ENCODE results near the gene MET.

DNA sequence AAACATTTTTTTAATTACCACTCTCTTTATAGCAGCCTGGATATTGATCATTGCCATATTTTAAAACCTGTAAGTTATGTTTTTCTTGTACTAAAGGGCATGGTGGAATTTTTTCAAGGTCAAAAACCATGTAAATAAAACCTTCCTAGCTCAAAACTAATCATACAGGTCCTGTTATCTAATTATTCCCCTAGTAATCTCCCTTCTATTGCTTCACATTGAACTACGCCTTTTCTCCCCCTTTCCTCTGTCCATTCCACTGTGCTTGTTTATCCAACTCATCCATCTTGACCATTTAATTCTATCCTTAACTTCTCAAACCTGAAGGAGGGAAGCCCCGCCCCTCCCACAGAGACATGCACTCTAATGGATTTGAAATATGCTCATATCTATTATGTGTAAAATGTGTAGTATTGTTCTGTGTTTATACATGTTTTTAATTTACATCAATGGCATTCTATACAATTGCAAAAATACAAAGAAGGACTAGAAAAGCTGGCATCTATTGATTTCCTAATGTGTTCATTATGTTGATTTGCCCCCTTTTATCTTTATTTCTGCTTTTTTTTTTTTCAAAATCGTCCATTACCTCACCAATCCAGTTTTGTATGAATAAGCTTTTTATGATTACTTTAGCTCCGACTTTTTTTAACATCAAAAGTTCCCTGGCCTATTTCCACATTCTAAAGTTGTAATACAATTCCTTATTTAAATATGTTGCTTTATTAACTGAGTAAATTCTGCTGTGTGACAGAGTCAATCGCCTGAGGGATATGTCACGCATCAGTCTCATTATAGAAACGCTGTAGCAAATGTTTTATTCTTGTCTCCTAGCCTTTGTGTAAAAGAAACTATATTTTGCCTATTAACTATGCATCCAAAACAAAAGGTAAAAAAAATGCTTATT, 61.0 kb downstream of the MET start:
- no peak for TF ChIP-seq POLR2AphosphoS5 (IDR thresholded peaks at IDR 0.05)
- TF ChIP-seq, protein P1, sequence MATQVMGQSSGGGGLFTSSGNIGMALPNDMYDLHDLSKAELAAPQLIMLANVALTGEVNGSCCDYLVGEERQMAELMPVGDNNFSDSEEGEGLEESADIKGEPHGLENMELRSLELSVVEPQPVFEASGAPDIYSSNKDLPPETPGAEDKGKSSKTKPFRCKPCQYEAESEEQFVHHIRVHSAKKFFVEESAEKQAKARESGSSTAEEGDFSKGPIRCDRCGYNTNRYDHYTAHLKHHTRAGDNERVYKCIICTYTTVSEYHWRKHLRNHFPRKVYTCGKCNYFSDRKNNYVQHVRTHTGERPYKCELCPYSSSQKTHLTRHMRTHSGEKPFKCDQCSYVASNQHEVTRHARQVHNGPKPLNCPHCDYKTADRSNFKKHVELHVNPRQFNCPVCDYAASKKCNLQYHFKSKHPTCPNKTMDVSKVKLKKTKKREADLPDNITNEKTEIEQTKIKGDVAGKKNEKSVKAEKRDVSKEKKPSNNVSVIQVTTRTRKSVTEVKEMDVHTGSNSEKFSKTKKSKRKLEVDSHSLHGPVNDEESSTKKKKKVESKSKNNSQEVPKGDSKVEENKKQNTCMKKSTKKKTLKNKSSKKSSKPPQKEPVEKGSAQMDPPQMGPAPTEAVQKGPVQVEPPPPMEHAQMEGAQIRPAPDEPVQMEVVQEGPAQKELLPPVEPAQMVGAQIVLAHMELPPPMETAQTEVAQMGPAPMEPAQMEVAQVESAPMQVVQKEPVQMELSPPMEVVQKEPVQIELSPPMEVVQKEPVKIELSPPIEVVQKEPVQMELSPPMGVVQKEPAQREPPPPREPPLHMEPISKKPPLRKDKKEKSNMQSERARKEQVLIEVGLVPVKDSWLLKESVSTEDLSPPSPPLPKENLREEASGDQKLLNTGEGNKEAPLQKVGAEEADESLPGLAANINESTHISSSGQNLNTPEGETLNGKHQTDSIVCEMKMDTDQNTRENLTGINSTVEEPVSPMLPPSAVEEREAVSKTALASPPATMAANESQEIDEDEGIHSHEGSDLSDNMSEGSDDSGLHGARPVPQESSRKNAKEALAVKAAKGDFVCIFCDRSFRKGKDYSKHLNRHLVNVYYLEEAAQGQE (IDR thresholded peaks at IDR 0.05; ENCODE audit: borderline replicate concordance): no peak
- TF ChIP-seq, protein P2, sequence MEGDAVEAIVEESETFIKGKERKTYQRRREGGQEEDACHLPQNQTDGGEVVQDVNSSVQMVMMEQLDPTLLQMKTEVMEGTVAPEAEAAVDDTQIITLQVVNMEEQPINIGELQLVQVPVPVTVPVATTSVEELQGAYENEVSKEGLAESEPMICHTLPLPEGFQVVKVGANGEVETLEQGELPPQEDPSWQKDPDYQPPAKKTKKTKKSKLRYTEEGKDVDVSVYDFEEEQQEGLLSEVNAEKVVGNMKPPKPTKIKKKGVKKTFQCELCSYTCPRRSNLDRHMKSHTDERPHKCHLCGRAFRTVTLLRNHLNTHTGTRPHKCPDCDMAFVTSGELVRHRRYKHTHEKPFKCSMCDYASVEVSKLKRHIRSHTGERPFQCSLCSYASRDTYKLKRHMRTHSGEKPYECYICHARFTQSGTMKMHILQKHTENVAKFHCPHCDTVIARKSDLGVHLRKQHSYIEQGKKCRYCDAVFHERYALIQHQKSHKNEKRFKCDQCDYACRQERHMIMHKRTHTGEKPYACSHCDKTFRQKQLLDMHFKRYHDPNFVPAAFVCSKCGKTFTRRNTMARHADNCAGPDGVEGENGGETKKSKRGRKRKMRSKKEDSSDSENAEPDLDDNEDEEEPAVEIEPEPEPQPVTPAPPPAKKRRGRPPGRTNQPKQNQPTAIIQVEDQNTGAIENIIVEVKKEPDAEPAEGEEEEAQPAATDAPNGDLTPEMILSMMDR (IDR thresholded peaks at IDR 0.05; ENCODE audit: poor library complexity, severe bottlenecking): no peak
- no peak for TF ChIP-seq EZH2 (IDR thresholded peaks at IDR 0.05; ENCODE audit: borderline replicate concordance, insufficient read depth, low read length, poor library complexity, severe bottlenecking)
- no peak for TF ChIP-seq TAF1 (IDR thresholded peaks at IDR 0.05; ENCODE audit: low read depth)
- no peak for TF ChIP-seq RAD21 (conservative IDR thresholded peaks at IDR 0.05)
- TF ChIP-seq EP300 (conservative IDR thresholded peaks at IDR 0.05; ENCODE audit: poor library complexity, severe bottlenecking): no peak
